GM18511 (cell line): Measurements from ENCODE around the gene PCSK9.

ENCODE experiments used
- ATAC-seq: cut with Tn5 transposase; IDR thresholded peaks from one replicate; pipeline ENCODE4 v1.9.1; 2021; ENCODE audit warnings: mild to moderate bottlenecking, moderate library complexity; ENCODE audit not compliant: unreplicated experiment

Gene PCSK9

GRCh38 chr1:55043011-55043410 is 3.7 kb downstream of the PCSK9 start:
- no peak for ATAC-seq

- ATAC-seq: no peak
Measured at GRCh38 chr1:55043726-55044125, 4.4 kb downstream of the PCSK9 start.

GRCh38 chr1:55044617-55045397 is 5.5 kb downstream of the PCSK9 start:
- ATAC-seq: no peak

GRCh38 chr1:55045430-55045829 is 6.1 kb downstream of the PCSK9 start:
- no peak for ATAC-seq

- no peak for ATAC-seq
Measured at GRCh38 chr1:55046871-55047270, 7.5 kb downstream of the PCSK9 start.

GRCh38 chr1:55047611-55048010 is 8.3 kb downstream of the PCSK9 start:
- no peak for ATAC-seq

- ATAC-seq: no peak
Measured at GRCh38 chr1:55048453-55049270, 9.3 kb downstream of the PCSK9 start.

GRCh38 chr1:55049271-55049913 is 10.0 kb downstream of the PCSK9 start:
- ATAC-seq: no peak

GRCh38 chr1:55049914-55050278 is 10.5 kb downstream of the PCSK9 start:
- no peak for ATAC-seq

- ATAC-seq: no peak
Measured at GRCh38 chr1:55050283-55050682, 10.9 kb downstream of the PCSK9 start.

- no peak for ATAC-seq
Measured at GRCh38 chr1:55051169-55051568, 11.8 kb downstream of the PCSK9 start.

- ATAC-seq: no peak
Measured at GRCh38 chr1:55051621-55052020, 12.3 kb downstream of the PCSK9 start.

- ATAC-seq: no peak
Measured at GRCh38 chr1:55052221-55053142, 13.1 kb downstream of the PCSK9 start.

- no peak for ATAC-seq
Measured at GRCh38 chr1:55053265-55053954, 14.1 kb downstream of the PCSK9 start.

- no peak for ATAC-seq
Measured at GRCh38 chr1:55054396-55054795, 15.0 kb downstream of the PCSK9 start.

GRCh38 chr1:55055084-55055882 is 15.9 kb downstream of the PCSK9 start:
- ATAC-seq: no peak

GRCh38 chr1:55055951-55056631 is 16.7 kb downstream of the PCSK9 start:
- no peak for ATAC-seq

- no peak for ATAC-seq
Measured at GRCh38 chr1:55056632-55056992, 17.3 kb downstream of the PCSK9 start.
